Smooth muscle cell (in vitro differentiated cells): ENCODE results near the gene TP63. TPM values are rescaled to one million over a fixed set of nuclear protein-coding genes. Genes with fewer than 3 reads are reported as not detected.

Experiments used
- DNase-seq: peaks from one replicate; lab custom pipeline; 2025; ENCODE audit not compliant: unreplicated experiment; lab: John Stamatoyannopoulos, UW
- H2AFZ ChIP-seq: fragments of 200-600 bp; sonication (generic); 2 replicates; pipeline ENCODE4 v1.6.0; 2016; ENCODE audit warnings: antibody characterized with exemption, low read depth, mild to moderate bottlenecking
- H3F3A ChIP-seq: fragments of 200-600 bp; sonication (generic); 2 replicates; pipeline ENCODE4 v1.6.0; 2017; ENCODE audit warnings: antibody characterized with exemption, low read depth
- H3K27ac ChIP-seq: fragments of 200-600 bp; sonication (generic); 2 replicates; pipeline ENCODE4 v1.5.1; 2016; ENCODE audit warnings: low read depth, mild to moderate bottlenecking
- H3K27me3 ChIP-seq: fragments of 200-600 bp; sonication (generic); 2 replicates; pipeline ENCODE4 v1.6.1; 2016; ENCODE audit warnings: low read depth, mild to moderate bottlenecking
- H3K36me3 ChIP-seq: fragments of 200-600 bp; sonication (generic); 2 replicates; pipeline ENCODE4 v1.5.1; 2016; ENCODE audit warnings: low read depth
- H3K4me1 ChIP-seq: fragments of 200-600 bp; sonication (generic); 2 replicates; pipeline ENCODE4 v1.5.1; 2016; ENCODE audit warnings: low read depth
- H3K4me2 ChIP-seq: fragments of 200-600 bp; sonication (generic); 2 replicates; pipeline ENCODE4 v1.6.0; 2016; ENCODE audit warnings: mild to moderate bottlenecking
- H3K4me3 ChIP-seq: fragments of 200-600 bp; sonication (generic); 2 replicates; pipeline ENCODE4 v1.5.1; 2016; ENCODE audit warnings: mild to moderate bottlenecking
- H3K79me2 ChIP-seq: fragments of 200-600 bp; sonication (generic); 2 replicates; pipeline ENCODE4 v1.6.0; 2016; ENCODE audit warnings: low read depth, mild to moderate bottlenecking
- H3K9ac ChIP-seq: fragments of 200-600 bp; sonication (generic); 2 replicates; pipeline ENCODE4 v1.6.0; 2016; ENCODE audit warnings: low read depth
- H3K9me3 ChIP-seq: fragments of 200-600 bp; sonication (generic); replicated peaks from 2 replicates; pipeline ENCODE4 v1.5.1; 2016; ENCODE audit warnings: low read depth
- H4K20me1 ChIP-seq: fragments of 200-600 bp; sonication (generic); 2 replicates; pipeline ENCODE4 v1.6.0; 2016; ENCODE audit warnings: low read depth
- CTCF ChIP-seq: fragments of 200-600 bp; sonication (generic); IDR thresholded peaks from 2 replicates; pipeline ENCODE4 v1.5.1; 2017; ENCODE audit warnings: borderline replicate concordance, mild to moderate bottlenecking, antibody characterized with exemption; ENCODE audit not compliant: insufficient read depth, poor library complexity, severe bottlenecking
- WGBS: methylation state at CpG from one replicate; pipeline ENCODE4 v1.1.7; 2016; ENCODE audit warnings: low lambda C conversion rate; 5-methylcytosine and 5-hydroxymethylcytosine counted together
- polyA plus RNA-seq: library from polyadenylated mRNA; unstranded; fragments of >200 nt; fragmentation: Nextera tagmentation; extraction: Ambion mirVana; gene quantifications from 2 replicates; pipeline ENCODE4 v1.2.1, GENCODE V29; 2016
- total RNA-seq: library from RNA; depleted of rRNA; stranded (reverse); fragments of >200 nt; gene quantifications from 2 replicates; pipeline ENCODE4 v1.2.3, GENCODE V29; 2014

The TP63 gene
- total and polyA plus RNA-seq, 2 experiments from 2014 or later: 1.9 to 27.1 TPM

- DNase-seq: no peak
These were observed 240.2 kb downstream of the TP63 start for GRCh38 chr3:189871418-189871817.

GRCh38 chr3:189883113-189883753 is 252.0 kb downstream of the TP63 start:
- Histone ChIP-seq H4K20me1 (no peaks in the 10 kb centered on the region), H3K79me2 (no peaks in the 10 kb centered on the region), H3K9me3 (no peaks in the 10 kb centered on the region), H3K27ac (no peak overlapping the region), H3K4me2 (no peak overlapping the region), H3K4me3 (no peak overlapping the region), H2AFZ (no peak overlapping the region), H3K4me1 (no peaks in the 10 kb centered on the region), H3K36me3 (no peaks in the 10 kb centered on the region), H3F3A (no peaks in the 10 kb centered on the region), H3K27me3 (no peaks in the 10 kb centered on the region), H3K9ac (no peak overlapping the region)
- 77% methylated on average over 4 of the region's 4 CpGs for WGBS
- DNase-seq: no peak
- TF ChIP-seq CTCF: no peak

More at GRCh38 chr3:189871418-189871817, 240.2 kb downstream of the TP63 start:
- H4K20me1 ChIP-seq: no peaks in the 10 kb centered on the region
- no peak overlapping the region for H2AFZ ChIP-seq
- no peaks in the 10 kb centered on the region for H3K9me3 ChIP-seq
- H3K36me3 ChIP-seq: no peaks in the 10 kb centered on the region
- H3K27me3 ChIP-seq: no peaks in the 10 kb centered on the region
- H3K4me3 ChIP-seq: no peak overlapping the region
- H3K27ac ChIP-seq: no peak overlapping the region
- no peak overlapping the region for H3K4me2 ChIP-seq
- 95% methylated on average over 2 of the region's 2 CpGs for WGBS
- no peaks in the 10 kb centered on the region for H3K79me2 ChIP-seq
- no peaks in the 10 kb centered on the region for H3F3A ChIP-seq
- no peak overlapping the region for H3K9ac ChIP-seq
- no peak for TF ChIP-seq CTCF
- H3K4me1 ChIP-seq: no peaks in the 10 kb centered on the region

GRCh38 chr3:189890496-189890895 is 259.3 kb downstream of the TP63 start:
- Histone ChIP-seq H3K4me3 (no peak overlapping the region), H3K4me2 (no peak overlapping the region), H3K4me1 (no peaks in the 10 kb centered on the region), H3K27me3 (no peaks in the 10 kb centered on the region), H3K9me3 (no peaks in the 10 kb centered on the region), H3K9ac (no peak overlapping the region), H3K27ac (no peak overlapping the region), H4K20me1 (no peaks in the 10 kb centered on the region), H2AFZ (no peak overlapping the region), H3F3A (no peaks in the 10 kb centered on the region), H3K36me3 (no peaks in the 10 kb centered on the region), H3K79me2 (no peaks in the 10 kb centered on the region)
- TF ChIP-seq CTCF: no peak
- 85% methylated on average over 4 of the region's 4 CpGs for WGBS
- DNase-seq: no peak

- DNase-seq: no peak
- no peaks in the 10 kb centered on the region for H3K79me2 ChIP-seq
- no peaks in the 10 kb centered on the region for H3K27me3 ChIP-seq
- no peaks in the 10 kb centered on the region for H3F3A ChIP-seq
- no peaks in the 10 kb centered on the region for H3K4me1 ChIP-seq
- no peak overlapping the region for H2AFZ ChIP-seq
- no peak for TF ChIP-seq CTCF
- H3K36me3 ChIP-seq: no peaks in the 10 kb centered on the region
- H4K20me1 ChIP-seq: no peaks in the 10 kb centered on the region
- WGBS: 97% methylated on average over 3 of the region's 3 CpGs
- no peak overlapping the region for H3K27ac ChIP-seq
- H3K4me2 ChIP-seq: no peak overlapping the region
- H3K4me3 ChIP-seq: no peak overlapping the region
- no peaks in the 10 kb centered on the region for H3K9me3 ChIP-seq
- H3K9ac ChIP-seq: no peak overlapping the region
These were observed 265.3 kb downstream of the TP63 start for GRCh38 chr3:189896533-189896932.
